HTR-8/SVneo (cell line): Measurements from ENCODE around the gene LSMEM2.

Source experiments
- DNase-seq: peaks from one replicate; pipeline ENCODE4 v3.0.0; 2011; ENCODE audit warnings: low spot score, mixed read lengths; ENCODE audit not compliant: insufficient read length
- FAIRE-seq: peaks from 2 replicates; lab custom pipeline; 2011; peaks lifted over from hg19 to GRCh38; lab: Jason Lieb, UNC

Gene LSMEM2

DNA sequence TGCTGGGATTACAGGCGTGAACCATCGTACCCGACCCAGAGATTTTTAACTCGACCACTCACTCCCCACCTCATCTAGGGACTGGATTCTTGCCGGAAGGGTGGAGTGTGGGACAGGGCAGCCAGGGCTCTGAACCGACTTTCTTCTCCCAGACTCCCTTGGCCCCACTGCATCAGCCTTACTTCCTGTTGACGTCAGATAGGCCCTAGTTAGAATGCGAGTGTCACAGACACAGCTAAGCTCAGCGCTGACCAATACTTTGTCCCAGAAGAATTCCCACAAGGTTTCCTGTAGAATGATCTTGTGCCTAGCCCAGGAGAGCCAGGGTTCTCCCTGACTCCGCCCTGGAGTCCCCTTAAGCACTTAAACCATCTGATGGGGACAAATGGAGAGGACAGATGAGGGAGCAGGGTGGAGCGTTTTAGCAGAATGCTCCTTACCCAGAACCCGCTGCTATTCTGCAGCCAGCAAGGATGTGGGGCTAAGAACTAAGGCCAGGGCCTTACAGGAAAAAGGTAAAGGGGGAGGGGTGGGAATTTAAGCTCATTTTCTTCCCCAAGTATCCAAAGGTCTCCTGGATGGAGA is 54.9 kb downstream of the LSMEM2 start:
- FAIRE-seq (no peak), DNase-seq (no peak)

DNA sequence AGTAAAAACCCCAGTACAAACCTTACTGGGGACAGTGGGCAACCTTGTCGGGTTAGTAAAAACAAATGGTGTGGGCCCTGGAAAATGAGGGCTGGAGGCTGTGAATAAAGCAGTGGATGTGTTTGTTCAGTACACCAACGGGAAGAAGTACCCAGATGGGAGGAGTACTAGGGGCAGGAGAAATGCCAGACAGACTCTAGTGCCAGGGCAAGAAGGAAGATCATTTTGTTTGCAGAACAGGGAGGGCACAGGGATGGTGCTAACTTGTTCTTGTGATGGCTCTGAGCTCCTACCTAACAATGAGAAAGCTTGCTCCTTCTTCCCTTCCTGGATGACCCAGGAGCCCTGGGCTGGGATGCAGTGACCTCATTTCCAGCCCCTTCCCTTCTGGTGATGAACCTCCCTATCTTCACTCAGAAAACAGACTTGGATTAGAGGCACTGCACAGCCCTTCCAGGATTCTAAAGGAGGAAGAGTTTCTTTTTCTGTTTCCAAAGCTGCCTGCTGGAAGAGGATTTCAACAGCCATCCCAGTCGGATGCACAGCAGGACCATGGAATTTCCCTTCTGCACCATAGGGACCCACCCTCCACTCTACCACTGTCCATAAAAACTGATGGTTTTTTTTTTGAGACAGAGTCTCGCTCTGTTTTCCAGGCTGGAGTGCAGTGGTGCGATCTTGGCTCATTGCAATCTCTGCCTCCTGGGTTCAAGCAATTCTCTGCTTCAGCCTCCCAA is 55.6 kb downstream of the LSMEM2 start:
- DNase-seq (no peak), FAIRE-seq (no peak)

DNA sequence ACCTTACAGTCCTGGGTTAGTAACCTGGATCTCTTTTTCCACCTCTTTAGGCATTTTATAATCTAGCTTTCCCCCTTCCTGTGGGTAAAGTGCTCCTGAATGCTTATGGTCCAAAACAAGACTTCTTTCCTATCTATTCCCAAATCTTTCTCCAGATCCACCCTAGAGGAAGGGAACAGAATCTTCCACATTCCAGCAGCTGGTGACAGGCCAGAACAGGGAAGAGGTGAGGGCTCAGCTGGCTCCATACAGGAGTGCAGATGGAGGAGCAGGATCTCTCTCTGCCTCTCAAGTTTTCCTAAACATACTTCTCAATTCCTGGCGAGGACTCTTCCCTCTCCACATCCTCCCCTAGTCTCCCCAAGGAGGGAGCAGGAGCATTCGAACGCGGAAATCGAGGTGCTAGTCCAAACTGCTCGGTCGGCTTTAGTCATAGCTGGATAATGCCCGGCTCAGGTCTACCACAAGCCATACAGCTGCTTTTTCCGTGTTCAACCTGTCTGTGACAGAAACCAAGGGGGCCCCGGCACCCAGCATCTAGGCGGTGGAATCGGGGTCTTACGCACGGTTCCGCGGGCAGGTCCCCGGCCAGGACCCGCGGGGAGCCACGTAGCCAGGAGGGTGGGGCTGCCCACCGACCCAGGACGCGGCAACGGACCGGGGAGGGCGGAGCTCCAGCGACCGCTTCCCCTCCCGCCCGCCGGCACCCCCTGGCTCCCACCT is 57.7 kb downstream of the LSMEM2 start:
- FAIRE-seq (no peak), DNase-seq (no peak)

DNA sequence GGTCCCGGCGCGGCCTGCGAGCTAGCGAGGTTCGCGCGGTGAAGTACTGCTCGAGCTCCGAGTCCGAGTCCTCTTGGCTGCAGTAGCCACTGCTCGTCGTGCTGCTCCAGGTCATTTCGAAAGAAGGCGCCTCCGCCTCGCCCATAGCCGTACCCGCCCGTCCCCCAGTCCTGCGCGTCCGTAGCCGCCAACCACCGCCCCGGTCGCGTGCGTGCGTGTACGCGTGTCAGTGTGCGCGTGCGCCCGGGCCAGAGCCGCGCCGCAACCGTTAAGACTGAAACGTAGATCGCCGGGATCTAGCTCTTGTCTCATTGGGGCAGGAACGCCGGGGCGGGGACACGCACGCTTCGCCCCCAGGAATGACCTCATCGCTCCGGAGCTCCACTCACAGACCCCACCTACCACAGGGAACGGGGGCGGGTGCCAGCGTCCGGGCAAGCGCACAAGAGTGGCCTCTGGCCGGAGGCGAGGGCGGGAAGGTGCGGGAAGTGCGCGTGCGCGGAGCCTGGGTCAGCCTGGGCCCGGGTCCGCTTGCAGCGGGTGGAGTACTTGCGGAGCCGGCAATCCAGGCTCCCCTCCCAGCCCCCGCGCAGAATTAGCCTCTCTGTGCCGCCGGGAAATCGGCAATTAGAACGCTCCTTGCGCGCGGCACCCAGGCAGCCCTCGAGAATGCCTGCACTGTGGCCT is 58.4 kb downstream of the LSMEM2 start:
- DNase-seq (peak; percentile 99), FAIRE-seq (peak; percentile 99)
